SK-N-SH (cell line): ENCODE measurements around the gene THOC7.

ENCODE experiments used
- FOXJ3 ChIP-seq: sonication (generic); formaldehyde crosslinking; IDR thresholded peaks from 2 replicates; pipeline ENCODE4 v1.5.1; 2020; ENCODE audit warnings: mild to moderate bottlenecking, missing genetic modification reagents
- YY1 ChIP-seq: IDR thresholded peaks from 2 replicates; pipeline ENCODE4 v1.4.0; 2012; ENCODE audit warnings: low read depth, mild to moderate bottlenecking

- TF ChIP-seq YY1: no peak
- no peak for TF ChIP-seq FOXJ3 (CRISPR knock-in tag)
Observed at GRCh38 chr3:63864965-63865327, 1.3 kb upstream of the THOC7 start.
